ENCODE data around the gene PCDHAC1. TPM values are rescaled to one million over a fixed set of nuclear protein-coding genes. Genes with fewer than 3 reads are reported as not detected.
A peak's percentile ranks its signal among the peaks of the same experiment; 100 is the strongest.

The PCDHAC1 gene
- polyA plus RNA-seq, 1 of the 3 experiments (the other 2 are of a cell fraction), result 0.08 TPM

DNA sequence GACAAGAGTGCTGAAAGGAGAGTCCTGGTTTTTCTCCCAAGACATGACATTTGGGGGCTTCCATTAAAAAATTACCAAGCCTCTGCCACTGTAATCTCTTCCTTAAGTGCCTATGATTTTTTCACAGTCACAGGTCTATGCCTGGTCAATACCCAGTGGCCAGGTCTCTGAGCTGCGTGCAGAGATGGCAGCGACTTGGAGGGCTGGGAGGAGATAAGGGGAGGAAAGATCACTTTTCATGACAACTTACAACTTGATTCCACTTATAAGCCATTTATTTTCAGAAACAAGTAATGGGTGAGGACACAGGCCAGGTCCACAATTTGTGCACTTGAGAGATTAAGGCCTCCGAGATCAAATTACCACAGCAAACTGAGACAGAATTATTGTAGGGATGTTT lies 38.3 kb downstream of the PCDHAC1 start:
- Histone ChIP-seq H3K27ac (ENCODE audit: low read depth in 2 of 2, low read length in 1 of 2) (peak overlapping the region in 1 of 2 experiments; percentile 22; a peak in 1 of 4 replicates), H3K79me2 (ENCODE audit: insufficient read depth) (no peaks in the 10 kb centered on the region), H3K9me2 (no peaks in the 10 kb centered on the region), H3K27me3 (ENCODE audit: insufficient read depth) (no peaks in the 10 kb centered on the region), H2AFZ (ENCODE audit: low read depth) (no peak overlapping the region), H3K9ac (no peak overlapping the region), H3F3A (replicated peaks; ENCODE audit: insufficient read depth) (no peaks in the 10 kb centered on the region), H3K36me3 (replicated peaks in 1 of 2; ENCODE audit: control insufficient read depth in 1 of 2, insufficient read depth in 2 of 2, low read length in 1 of 2) (no peaks in the 10 kb centered on the region), H3K4me2 (no peak overlapping the region), H3K4me3 (ENCODE audit: low read depth in 2 of 2, low read length in 1 of 2) (no peak overlapping the region), H4K20me1 (ENCODE audit: insufficient read depth) (no peaks in the 10 kb centered on the region), H3K4me1 (ENCODE audit: control insufficient read depth in 1 of 2, insufficient read depth in 2 of 2, low read depth in 1 of 2, low read length in 1 of 2) (peaks cover 8 to 32% of the 10 kb centered on the region in 2 experiments; a peak in 3 of 4 replicates), H3K9me3 (no peaks in the 10 kb centered on the region)
- WGBS (ENCODE audit: low lambda C conversion rate), result 79% methylated on average over 3 of the region's 3 CpGs
- no peak for DNase-seq
- ChIA-PET POLR2A (no interaction called here), CTCF (interaction anchor here (0.9 to 4.1 kb wide), 5 partner anchors 38 to 123 kb away, joined by 3 to 28 read pairs (median 21); partner anchors contain the start of genes PCDHA12 and PCDHA8)
- no peak for TF ChIP-seq NFIC (IDR thresholded peaks at IDR 0.05; ENCODE audit: borderline replicate concordance)
- TF ChIP-seq, protein P1, sequence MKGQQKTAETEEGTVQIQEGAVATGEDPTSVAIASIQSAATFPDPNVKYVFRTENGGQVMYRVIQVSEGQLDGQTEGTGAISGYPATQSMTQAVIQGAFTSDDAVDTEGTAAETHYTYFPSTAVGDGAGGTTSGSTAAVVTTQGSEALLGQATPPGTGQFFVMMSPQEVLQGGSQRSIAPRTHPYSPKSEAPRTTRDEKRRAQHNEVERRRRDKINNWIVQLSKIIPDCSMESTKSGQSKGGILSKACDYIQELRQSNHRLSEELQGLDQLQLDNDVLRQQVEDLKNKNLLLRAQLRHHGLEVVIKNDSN (IDR thresholded peaks at IDR 0.05; ENCODE audit: borderline replicate concordance, low read depth), result no peak
- no peak for TF ChIP-seq EZH2phosphoT487 (IDR thresholded peaks at IDR 0.05; ENCODE audit: borderline replicate concordance, low read depth)
- no peak for TF ChIP-seq MEF2A (IDR thresholded peaks at IDR 0.05; ENCODE audit: borderline replicate concordance, low read depth)
- TF ChIP-seq, protein P2, sequence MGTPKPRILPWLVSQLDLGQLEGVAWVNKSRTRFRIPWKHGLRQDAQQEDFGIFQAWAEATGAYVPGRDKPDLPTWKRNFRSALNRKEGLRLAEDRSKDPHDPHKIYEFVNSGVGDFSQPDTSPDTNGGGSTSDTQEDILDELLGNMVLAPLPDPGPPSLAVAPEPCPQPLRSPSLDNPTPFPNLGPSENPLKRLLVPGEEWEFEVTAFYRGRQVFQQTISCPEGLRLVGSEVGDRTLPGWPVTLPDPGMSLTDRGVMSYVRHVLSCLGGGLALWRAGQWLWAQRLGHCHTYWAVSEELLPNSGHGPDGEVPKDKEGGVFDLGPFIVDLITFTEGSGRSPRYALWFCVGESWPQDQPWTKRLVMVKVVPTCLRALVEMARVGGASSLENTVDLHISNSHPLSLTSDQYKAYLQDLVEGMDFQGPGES (IDR thresholded peaks at IDR 0.05; ENCODE audit: low read depth, low read length), result no peak
- TF ChIP-seq GABPA (IDR thresholded peaks at IDR 0.05; ENCODE audit: low read depth), result no peak
- TF ChIP-seq JUND (IDR thresholded peaks at IDR 0.05), result no peak
- no peak for TF ChIP-seq EP300 (IDR thresholded peaks at IDR 0.05; ENCODE audit: borderline replicate concordance in 1 of 2, low read depth in 1 of 2, low read length in 1 of 2)
- TF ChIP-seq SIN3A (IDR thresholded peaks at IDR 0.05; ENCODE audit: borderline replicate concordance, low read depth, low read length), result no peak
- no peak for TF ChIP-seq MXI1 (IDR thresholded peaks at IDR 0.05; ENCODE audit: low read depth, low read length)
- TF ChIP-seq FOXM1 (IDR thresholded peaks at IDR 0.05; ENCODE audit: low read depth), result no peak
- no peak for TF ChIP-seq RCOR1 (IDR thresholded peaks at IDR 0.05; ENCODE audit: low read length)
- no peak for TF ChIP-seq FOXJ3 (CRISPR knock-in tag; IDR thresholded peaks at IDR 0.05)
- TF ChIP-seq SMC3 (IDR thresholded peaks at IDR 0.05; ENCODE audit: low read depth, low read length), result no peak

DNA sequence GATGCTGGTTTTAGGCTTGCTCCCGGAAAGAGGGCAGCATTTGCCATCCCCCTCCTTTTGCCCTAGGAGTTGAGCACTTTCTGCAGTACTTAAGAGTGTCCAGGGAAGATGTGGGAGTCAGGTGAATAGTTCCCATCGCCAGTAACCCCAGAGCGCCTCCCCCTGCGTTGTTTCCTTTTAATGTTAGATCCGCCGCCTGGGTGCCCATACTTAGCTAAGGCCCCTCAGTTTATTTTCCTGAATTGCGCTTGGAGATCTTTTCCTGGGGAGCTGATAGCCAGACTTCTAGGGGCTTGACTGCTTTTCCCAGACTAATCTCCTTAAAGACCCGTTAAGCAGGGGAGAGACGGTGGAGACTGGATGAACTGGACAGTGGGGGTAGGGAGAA lies 39.8 kb downstream of the PCDHAC1 start:
- Histone ChIP-seq H3K4me3 (ENCODE audit: low read depth in 2 of 2, low read length in 1 of 2) (peak overlapping the region; percentile 64 to 75), H3K4me2 (peak overlapping the region; percentile 94), H3K9ac (no peak overlapping the region; the same call in 1 of the 2 replicates), H3K4me1 (ENCODE audit: control insufficient read depth in 1 of 2, insufficient read depth in 2 of 2, low read depth in 1 of 2, low read length in 1 of 2) (peaks cover 8 to 39% of the 10 kb centered on the region in 2 experiments; a peak in 3 of 4 replicates), H3K36me3 (replicated peaks in 1 of 2; ENCODE audit: control insufficient read depth in 1 of 2, insufficient read depth in 2 of 2, low read length in 1 of 2) (no peaks in the 10 kb centered on the region), H3K27ac (ENCODE audit: low read depth in 2 of 2, low read length in 1 of 2) (peak overlapping the region in 1 of 2 experiments; percentile 94; a peak in 2 of 4 replicates), H3K9me3 (no peaks in the 10 kb centered on the region), H3F3A (replicated peaks; ENCODE audit: insufficient read depth) (no peaks in the 10 kb centered on the region), H3K27me3 (ENCODE audit: insufficient read depth) (no peaks in the 10 kb centered on the region), H3K79me2 (ENCODE audit: insufficient read depth) (no peaks in the 10 kb centered on the region), H3K9me2 (no peaks in the 10 kb centered on the region), H2AFZ (ENCODE audit: low read depth) (peak overlapping the region; percentile 86), H4K20me1 (ENCODE audit: insufficient read depth) (no peaks in the 10 kb centered on the region)
- CTCF ChIA-PET, result interaction anchor here (0.8 to 4.1 kb wide), 10 partner anchors 14 to 598 kb away, joined by 3 to 45 read pairs (median 8); partner anchors contain the start of genes PCDHA12, PCDHA8 and PCDHAC1
- 0% methylated on average over 9 of the region's 9 CpGs for WGBS (ENCODE audit: low lambda C conversion rate)
- no peak for DNase-seq
- POLR2A ChIA-PET, result interaction anchor here (0.9 to 3.4 kb wide), 10 partner anchors 11 to 124 kb away, joined by 3 to 31 read pairs (median 7); partner anchors contain the start of genes PCDHA12, PCDHA8 and PCDHAC1
- no peak for TF ChIP-seq RFX5 (IDR thresholded peaks at IDR 0.05; ENCODE audit: low read length)
